Activated naive CD8-positive, alpha-beta T cell (primary cell): ENCODE results near the gene TET3.

Experiments used
- H3K27ac Mint-ChIP-seq: one replicate; pipeline ENCODE4 v1.8.0; 2021; ENCODE audit warnings: mixed read lengths
- H3K27me3 Mint-ChIP-seq: one replicate; pipeline ENCODE4 v1.8.0; 2021; ENCODE audit warnings: mixed read lengths
- H3K36me3 Mint-ChIP-seq: one replicate; pipeline ENCODE4 v1.8.0; 2021; ENCODE audit warnings: mixed read lengths
- H3K4me1 Mint-ChIP-seq: one replicate; pipeline ENCODE4 v1.8.0; 2021; ENCODE audit warnings: low read depth, mixed read lengths
- H3K4me3 Mint-ChIP-seq: one replicate; pipeline ENCODE4 v1.8.0; 2021; ENCODE audit warnings: mild to moderate bottlenecking, mixed read lengths
- H3K9me3 Mint-ChIP-seq: one replicate; pipeline ENCODE4 v1.8.0; 2021; ENCODE audit warnings: low read depth, mixed read lengths

Gene TET3

GRCh38 chr2:73956218-73956865 is 28.4 kb upstream of the TET3 start:
- no peaks in the 10 kb centered on the region for H3K9me3 Mint-ChIP-seq
- H3K27ac Mint-ChIP-seq, result no peak overlapping the region
- H3K27me3 Mint-ChIP-seq, result no peaks in the 10 kb centered on the region
- no peak overlapping the region for H3K4me3 Mint-ChIP-seq
- H3K4me1 Mint-ChIP-seq, result peaks cover 45% of the 10 kb centered on the region
- H3K36me3 Mint-ChIP-seq, result peaks cover 38% of the 10 kb centered on the region

DNA sequence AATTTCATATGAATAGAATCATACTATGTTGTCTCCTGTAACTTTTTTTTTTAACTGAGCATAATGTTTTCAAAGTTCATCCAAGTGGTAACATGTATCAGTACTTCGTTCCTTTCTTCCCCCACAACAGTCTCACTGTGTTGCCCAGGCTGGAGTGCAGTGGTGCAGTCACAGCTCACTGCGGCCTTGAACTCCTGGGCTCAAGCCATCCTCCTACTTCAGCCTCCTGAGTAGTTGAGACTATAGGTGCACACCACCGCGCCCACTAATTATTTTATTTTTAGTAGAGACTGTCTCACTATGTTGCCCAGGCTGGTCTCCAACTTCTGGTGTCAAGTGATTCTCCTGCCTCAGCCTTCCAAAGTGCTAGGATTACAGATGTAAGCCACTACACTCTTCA is 23.4 kb upstream of the TET3 start:
- Mint-ChIP-seq H3K4me3 (no peak overlapping the region), H3K9me3 (no peaks in the 10 kb centered on the region), H3K4me1 (peaks cover 45% of the 10 kb centered on the region), H3K27ac (no peak overlapping the region), H3K36me3 (peaks cover 25% of the 10 kb centered on the region), H3K27me3 (no peaks in the 10 kb centered on the region)

- H3K36me3 Mint-ChIP-seq, result peaks cover 22% of the 10 kb centered on the region
- H3K4me1 Mint-ChIP-seq, result peaks cover 41% of the 10 kb centered on the region
- no peaks in the 10 kb centered on the region for H3K9me3 Mint-ChIP-seq
- H3K27ac Mint-ChIP-seq, result no peak overlapping the region
- H3K4me3 Mint-ChIP-seq, result no peak overlapping the region
- H3K27me3 Mint-ChIP-seq, result no peaks in the 10 kb centered on the region
Measured at GRCh38 chr2:73961823-73962615, 22.7 kb upstream of the TET3 start.

- Mint-ChIP-seq H3K4me1 (peaks cover 45% of the 10 kb centered on the region), H3K27me3 (no peaks in the 10 kb centered on the region), H3K9me3 (no peaks in the 10 kb centered on the region), H3K27ac (no peak overlapping the region), H3K36me3 (peaks cover 20% of the 10 kb centered on the region), H3K4me3 (no peak overlapping the region)
Measured at GRCh38 chr2:73962798-73963197, 21.9 kb upstream of the TET3 start.

GRCh38 chr2:73963385-73964120 is 21.2 kb upstream of the TET3 start:
- no peaks in the 10 kb centered on the region for H3K9me3 Mint-ChIP-seq

GRCh38 chr2:73964223-73964622 is 20.5 kb upstream of the TET3 start:
- no peaks in the 10 kb centered on the region for H3K9me3 Mint-ChIP-seq
- H3K4me1 Mint-ChIP-seq, result peaks cover 50% of the 10 kb centered on the region
- peaks cover 11% of the 10 kb centered on the region for H3K36me3 Mint-ChIP-seq
- H3K4me3 Mint-ChIP-seq, result peak overlapping the region; percentile 50
- H3K27me3 Mint-ChIP-seq, result no peaks in the 10 kb centered on the region
- peak overlapping the region; percentile 78 for H3K27ac Mint-ChIP-seq

More at GRCh38 chr2:73963385-73964120, 21.2 kb upstream of the TET3 start:
- H3K36me3 Mint-ChIP-seq, result peaks cover 16% of the 10 kb centered on the region
- peak overlapping the region; percentile 78 for H3K27ac Mint-ChIP-seq
- H3K27me3 Mint-ChIP-seq, result no peaks in the 10 kb centered on the region
- H3K4me1 Mint-ChIP-seq, result peaks cover 48% of the 10 kb centered on the region
- peak overlapping the region; percentile 50 for H3K4me3 Mint-ChIP-seq

DNA sequence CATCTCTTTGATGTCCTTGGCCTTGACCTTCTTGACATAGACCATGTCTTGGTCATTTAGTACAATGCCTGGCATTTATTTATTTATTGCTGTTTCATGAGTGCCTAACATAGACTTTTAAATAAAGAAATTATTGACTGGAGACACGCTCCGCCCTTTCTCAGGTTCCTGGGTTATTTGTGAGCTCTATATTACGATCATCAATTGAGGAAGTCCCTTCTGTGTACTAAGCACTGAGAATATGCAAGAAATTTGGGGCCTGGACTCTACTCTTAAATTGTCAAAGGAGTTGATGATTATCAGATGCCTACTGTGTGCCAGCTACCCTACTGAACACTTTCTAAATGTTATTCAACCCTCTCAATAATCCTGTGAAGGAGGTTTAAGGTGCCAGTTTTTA is 19.7 kb upstream of the TET3 start:
- no peaks in the 10 kb centered on the region for H3K9me3 Mint-ChIP-seq
- no peaks in the 10 kb centered on the region for H3K27me3 Mint-ChIP-seq
- H3K4me1 Mint-ChIP-seq, result peaks cover 59% of the 10 kb centered on the region
- H3K36me3 Mint-ChIP-seq, result peaks cover 8% of the 10 kb centered on the region
- H3K4me3 Mint-ChIP-seq, result no peak overlapping the region
- H3K27ac Mint-ChIP-seq, result no peak overlapping the region

GRCh38 chr2:73968357-73968937 is 16.3 kb upstream of the TET3 start:
- Mint-ChIP-seq H3K4me1 (peaks cover 83% of the 10 kb centered on the region), H3K36me3 (no peaks in the 10 kb centered on the region), H3K4me3 (peak overlapping the region; percentile 20), H3K27ac (no peak overlapping the region), H3K27me3 (no peaks in the 10 kb centered on the region), H3K9me3 (no peaks in the 10 kb centered on the region)

DNA sequence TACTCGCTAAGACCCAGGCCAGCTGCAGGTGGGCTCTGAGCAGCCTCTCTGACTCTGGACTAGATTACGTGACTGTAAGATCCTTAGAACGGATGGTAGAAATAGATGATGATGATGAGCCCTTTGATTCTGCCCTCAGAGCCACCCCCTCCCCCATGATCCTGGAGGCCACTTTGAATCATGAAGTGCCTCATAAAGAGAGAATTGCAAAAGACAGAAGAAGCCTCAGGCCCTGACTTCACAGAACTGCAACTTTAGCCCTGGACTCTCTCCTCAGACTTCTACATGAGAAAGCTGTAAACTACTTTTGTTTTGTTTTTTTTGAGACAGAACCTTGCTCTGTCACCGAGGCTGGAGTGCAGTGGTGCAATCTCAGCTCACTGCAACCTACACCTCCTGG is 15.4 kb upstream of the TET3 start:
- Mint-ChIP-seq H3K27me3 (no peaks in the 10 kb centered on the region), H3K9me3 (no peaks in the 10 kb centered on the region), H3K4me1 (peaks cover 74% of the 10 kb centered on the region), H3K4me3 (peak overlapping the region; percentile 25), H3K36me3 (no peaks in the 10 kb centered on the region), H3K27ac (peak overlapping the region; percentile 4)

DNA sequence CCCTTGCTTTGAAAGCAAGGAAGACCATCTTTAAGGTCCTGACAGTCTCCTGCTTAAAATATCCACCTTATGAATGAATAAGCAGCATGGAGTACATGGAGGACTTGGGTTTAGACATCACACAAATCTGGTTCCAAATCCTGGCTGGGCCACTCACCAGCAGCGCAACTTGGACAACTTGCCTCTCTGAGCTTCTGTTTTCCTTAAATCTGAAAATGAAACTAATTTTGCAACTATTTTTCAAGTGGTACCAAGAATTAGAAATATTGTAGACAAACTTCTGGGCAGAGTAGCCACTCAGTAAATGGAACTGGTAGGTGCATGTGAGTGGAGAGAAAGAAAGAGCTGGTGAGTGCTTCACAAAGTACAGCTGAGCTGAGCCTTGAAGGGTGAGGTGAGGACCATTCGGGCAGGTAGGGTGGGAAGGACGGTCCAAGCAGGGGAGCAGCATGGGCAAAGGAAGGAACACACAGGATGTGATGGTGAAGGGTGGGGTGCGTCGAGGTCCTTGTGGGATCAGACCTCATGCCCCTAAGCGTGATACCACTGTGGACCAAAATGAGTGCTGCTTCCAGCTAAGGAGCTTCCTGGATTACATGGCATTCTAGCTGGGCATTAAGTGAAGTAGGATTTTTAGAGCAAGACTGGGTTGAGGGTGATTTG is 14.4 kb upstream of the TET3 start:
- Mint-ChIP-seq H3K27me3 (no peaks in the 10 kb centered on the region), H3K9me3 (no peaks in the 10 kb centered on the region), H3K4me1 (peaks cover 67% of the 10 kb centered on the region), H3K36me3 (no peaks in the 10 kb centered on the region), H3K27ac (peak overlapping the region; percentile 88), H3K4me3 (peak overlapping the region; percentile 79)

- Mint-ChIP-seq H3K4me1 (peaks cover 73% of the 10 kb centered on the region), H3K27ac (peak overlapping the region; percentile 88), H3K9me3 (no peaks in the 10 kb centered on the region), H3K27me3 (no peaks in the 10 kb centered on the region), H3K36me3 (no peaks in the 10 kb centered on the region), H3K4me3 (peak overlapping the region; percentile 79)
Measured at GRCh38 chr2:73970850-73971471, 13.7 kb upstream of the TET3 start.

GRCh38 chr2:73971722-73972121 is 13.0 kb upstream of the TET3 start:
- Mint-ChIP-seq H3K36me3 (no peaks in the 10 kb centered on the region), H3K4me1 (peaks cover 80% of the 10 kb centered on the region), H3K4me3 (peak overlapping the region; percentile 79)

GRCh38 chr2:73972846-73973245 is 11.9 kb upstream of the TET3 start:
- H3K27ac Mint-ChIP-seq, result peak overlapping the region; percentile 35
- H3K4me3 Mint-ChIP-seq, result no peak overlapping the region
- no peaks in the 10 kb centered on the region for H3K36me3 Mint-ChIP-seq
- peaks cover 82% of the 10 kb centered on the region for H3K4me1 Mint-ChIP-seq
- H3K27me3 Mint-ChIP-seq, result no peaks in the 10 kb centered on the region
- no peaks in the 10 kb centered on the region for H3K9me3 Mint-ChIP-seq

More at GRCh38 chr2:73971722-73972121, 13.0 kb upstream of the TET3 start:
- no peaks in the 10 kb centered on the region for H3K27me3 Mint-ChIP-seq
- no peaks in the 10 kb centered on the region for H3K9me3 Mint-ChIP-seq
- peak overlapping the region; percentile 30 for H3K27ac Mint-ChIP-seq

- no peak overlapping the region for H3K27ac Mint-ChIP-seq
- no peaks in the 10 kb centered on the region for H3K9me3 Mint-ChIP-seq
Measured at GRCh38 chr2:73975731-73976130, 9.0 kb upstream of the TET3 start.

More at GRCh38 chr2:73975731-73976130, 9.0 kb upstream of the TET3 start:
- Mint-ChIP-seq H3K4me3 (no peak overlapping the region), H3K4me1 (peaks cover 83% of the 10 kb centered on the region), H3K36me3 (no peaks in the 10 kb centered on the region), H3K27me3 (no peaks in the 10 kb centered on the region)
